ENCODE measurements around the gene ZCCHC8. TPM values are rescaled to one million over a fixed set of nuclear protein-coding genes. Genes with fewer than 3 reads are reported as not detected.
"Not testable (repeated sequence)": the region's sequence is repeated elsewhere in the genome, so short reads cannot be mapped to it uniquely, and the experiment has no call there.

ZCCHC8 gene
- total RNA-seq, 2 experiments from 2014 or later, result 34.7 to 39.1 TPM

DNA sequence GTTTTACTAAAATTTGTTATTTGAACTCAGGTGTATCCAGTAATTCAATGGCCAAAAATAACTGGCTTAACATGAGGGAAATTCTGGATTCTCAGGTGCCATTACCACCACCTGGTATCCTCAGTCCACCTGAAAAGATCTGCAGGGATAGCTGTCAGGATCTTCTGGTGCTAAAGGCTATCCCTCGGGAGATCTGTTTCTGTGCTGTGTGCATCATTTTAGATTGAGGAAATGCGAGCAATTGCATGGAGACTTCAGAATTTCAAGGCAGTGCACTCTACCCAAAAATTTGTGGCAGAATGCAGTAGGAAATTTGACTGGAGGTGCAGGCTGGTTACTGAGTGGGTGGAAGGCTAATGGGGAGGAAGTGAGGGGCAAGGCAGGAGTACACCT, 26.4 kb downstream of the ZCCHC8 start:
- intact Hi-C loops (cut with DNase I, micrococcal nuclease), result no loop called here
- CTCF ChIA-PET, result interaction anchor here (1.1 to 7.3 kb wide), 4 partner anchors 12 to 75 kb away, joined by 3 to 228 read pairs (median 6); no protein-coding TSS in a partner anchor

DNA sequence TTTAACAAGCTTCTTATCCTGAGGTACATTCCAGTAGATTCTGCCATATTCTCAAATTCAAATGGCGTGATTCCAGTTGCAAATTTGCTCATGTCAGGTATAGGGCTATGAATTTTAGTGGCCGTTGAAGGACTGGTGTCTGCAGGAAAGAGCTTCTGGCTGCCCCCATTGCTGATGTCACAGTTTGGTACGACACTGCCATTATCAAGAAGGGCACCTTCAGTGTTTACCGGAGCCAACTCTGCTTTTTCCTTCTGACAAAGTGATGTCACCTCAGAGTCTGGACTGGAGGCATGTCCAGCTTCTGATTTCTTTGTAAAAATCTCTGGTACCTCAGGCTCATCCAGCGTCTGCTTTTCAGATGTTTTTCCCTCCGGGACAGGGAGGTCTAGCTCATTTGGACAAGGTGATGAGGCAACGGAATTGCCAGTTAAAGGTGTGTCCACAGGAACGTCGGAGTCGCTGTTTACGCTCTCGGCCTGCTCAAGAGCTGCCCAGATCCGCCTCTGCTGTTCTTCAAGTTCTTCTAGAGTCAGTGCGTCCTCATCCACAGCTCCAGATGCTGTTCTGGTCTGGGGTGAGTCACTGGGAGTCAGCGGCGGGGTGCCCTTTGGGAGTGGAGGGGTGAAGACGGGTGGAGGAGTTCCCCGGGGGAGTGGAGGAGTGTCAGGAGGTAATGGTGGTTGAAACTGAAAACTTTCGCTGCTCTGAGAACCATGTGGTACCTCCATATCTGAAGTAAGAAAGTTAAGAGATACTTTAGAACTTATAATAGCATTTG, 27.0 kb downstream of the ZCCHC8 start:
- peaks cover 47% of the 10 kb centered on the region for H3K36me3 Mint-ChIP-seq (ENCODE audit: low read depth)
- CTCF ChIA-PET, result interaction anchor here (0.6 to 7.3 kb wide), 10 partner anchors 13 to 217 kb away, joined by 3 to 228 read pairs (median 4); partner anchors contain the start of gene ZCCHC8
- POLR2A ChIA-PET, result interaction anchor here (0.6 to 1.0 kb wide), 5 partner anchors 24 to 77 kb away, joined by 3 to 8 read pairs (median 4); no protein-coding TSS in a partner anchor
- H3K27ac Mint-ChIP-seq, result no peak overlapping the region
- DNase-seq (peak; percentile 79), ATAC-seq (peak; percentile 95)
- H3K9me3 Mint-ChIP-seq (ENCODE audit: low read depth), result no peaks in the 10 kb centered on the region
- H3K4me1 Mint-ChIP-seq, result peaks cover 28% of the 10 kb centered on the region
- no peak overlapping the region for H3K4me3 Mint-ChIP-seq
- intact Hi-C loops (cut with DNase I, micrococcal nuclease), result no loop called here
- no peaks in the 10 kb centered on the region for H3K27me3 Mint-ChIP-seq

More for the DNA sequence above, 26.4 kb downstream of the ZCCHC8 start:
- Mint-ChIP-seq H3K4me1 (peaks cover 28% of the 10 kb centered on the region), H3K27ac (no peak overlapping the region), H3K4me3 (no peak overlapping the region), H3K36me3 (ENCODE audit: low read depth) (peaks cover 50% of the 10 kb centered on the region), H3K27me3 (no peaks in the 10 kb centered on the region), H3K9me3 (ENCODE audit: low read depth) (no peaks in the 10 kb centered on the region)
- POLR2A ChIA-PET, result interaction anchor here (0.6 to 1.0 kb wide), 3 partner anchors 20 to 77 kb away, joined by 3 to 8 read pairs (median 4); no protein-coding TSS in a partner anchor
- DNase-seq (no peak), ATAC-seq (no peak)

DNA sequence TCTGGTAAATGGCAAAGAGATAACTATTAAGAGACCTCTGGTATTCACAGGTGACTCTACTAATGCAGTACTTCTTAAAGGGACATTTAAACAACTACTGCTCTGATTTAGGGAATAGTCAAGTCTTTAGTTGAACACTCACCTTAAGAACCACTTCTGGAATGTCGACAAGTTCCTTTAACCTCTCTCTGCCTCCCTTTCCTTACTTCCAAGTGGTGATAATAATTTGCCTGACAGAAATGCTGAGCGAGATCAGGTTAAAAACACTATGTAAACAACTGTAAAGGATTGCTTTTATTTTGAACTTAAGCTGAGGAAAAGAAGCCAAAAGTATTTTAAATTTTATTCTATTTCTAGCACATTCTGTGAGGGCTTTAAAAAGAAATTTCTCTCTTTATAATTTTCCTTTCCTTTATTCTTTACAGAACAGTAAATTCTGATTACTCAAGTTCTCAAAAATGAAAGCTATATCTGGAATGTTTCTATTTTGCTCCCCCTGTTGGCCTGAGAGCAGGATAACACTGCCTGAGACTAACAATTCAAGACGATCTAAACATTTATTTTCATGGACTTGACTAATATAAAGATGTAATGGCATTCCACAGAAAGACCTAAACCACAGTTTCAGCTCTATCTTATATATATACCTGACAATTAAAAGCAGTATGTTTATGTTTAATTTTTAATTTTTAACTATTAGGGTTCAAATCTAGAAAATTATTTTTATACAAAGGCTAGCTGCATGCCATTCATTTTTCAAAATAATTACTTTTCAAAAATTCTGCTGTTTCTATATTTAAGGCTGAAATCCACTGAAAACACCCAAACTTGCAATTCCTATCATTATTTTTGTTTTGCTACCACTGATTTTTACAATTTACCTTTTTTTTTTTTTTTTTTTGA, 29.2 kb downstream of the ZCCHC8 start:
- CTCF ChIA-PET, result interaction anchor here (0.6 to 7.3 kb wide), 42 partner anchors 9 to 383 kb away, joined by 3 to 228 read pairs (median 5); partner anchors contain the start of genes CLIP1 and ZCCHC8
- no peak overlapping the region for H3K4me3 Mint-ChIP-seq
- H3K27ac Mint-ChIP-seq, result no peak overlapping the region
- peaks cover 28% of the 10 kb centered on the region for H3K4me1 Mint-ChIP-seq
- H3K27me3 Mint-ChIP-seq, result no peaks in the 10 kb centered on the region
- DNase-seq (no peak), ATAC-seq (peak; percentile 40)
- no peaks in the 10 kb centered on the region for H3K9me3 Mint-ChIP-seq (ENCODE audit: low read depth)
- peaks cover 34% of the 10 kb centered on the region for H3K36me3 Mint-ChIP-seq (ENCODE audit: low read depth)
- intact Hi-C loops (cut with DNase I, micrococcal nuclease), result loop anchor here (1.0 kb wide), 4 partner anchors 18 to 135 kb away; partner anchors contain the start of gene CLIP1 (in 1 of the 2)
- POLR2A ChIA-PET, result interaction anchor here (0.5 to 1.2 kb wide), 5 partner anchors 29 to 252 kb away, joined by 3 to 10 read pairs (median 3); partner anchors contain the start of gene ZCCHC8

DNA sequence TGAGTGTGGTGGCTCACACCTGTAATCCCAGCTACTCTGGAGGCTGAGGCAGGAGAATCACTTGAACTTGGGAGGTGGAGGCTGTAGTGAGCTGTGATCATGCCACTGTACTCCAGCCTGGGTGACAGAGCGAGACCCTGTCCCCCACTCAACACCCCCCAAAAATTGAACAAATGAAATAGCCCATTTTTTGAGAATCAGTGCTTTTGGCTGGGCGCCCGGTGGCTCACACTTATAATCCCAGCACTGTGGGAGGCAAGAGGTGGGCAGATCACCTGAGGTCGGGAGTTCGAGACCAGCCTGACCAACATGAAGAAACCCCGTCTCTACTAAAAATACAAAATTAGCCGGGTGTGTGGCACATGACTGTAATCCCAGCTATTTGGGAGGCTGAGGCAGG, 30.2 kb downstream of the ZCCHC8 start:
- POLR2A ChIA-PET, result not testable (repeated sequence)

DNA sequence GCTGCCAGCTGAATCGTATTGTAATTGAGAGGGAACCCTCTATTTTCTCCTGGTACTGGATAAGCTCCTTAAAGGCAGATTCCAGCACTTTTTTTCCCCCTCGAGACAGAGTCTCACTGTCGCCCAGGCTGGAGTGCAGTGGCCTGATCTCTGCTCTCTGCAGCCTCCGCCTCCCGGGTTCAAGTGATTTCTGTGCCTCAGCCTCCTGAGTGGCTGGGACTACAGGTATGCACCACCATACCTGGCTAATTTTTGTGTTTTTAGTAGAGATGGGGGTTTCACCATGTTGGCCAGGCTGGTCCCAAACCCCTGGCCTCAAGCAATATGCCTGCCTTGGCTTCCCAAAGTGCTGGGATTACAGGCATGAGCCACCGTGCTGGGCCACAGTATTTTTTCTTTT, 30.9 kb downstream of the ZCCHC8 start:
- CTCF ChIA-PET, result interaction anchor here (0.6 to 7.3 kb wide), 8 partner anchors 11 to 720 kb away, joined by 3 to 228 read pairs (median 4); no protein-coding TSS in a partner anchor
- POLR2A ChIA-PET, result interaction anchor here (0.6 kb wide), 1 partner anchor 9 kb away, joined by 4 read pairs; no protein-coding TSS in a partner anchor
- DNase-seq; H3K27ac Mint-ChIP-seq; H3K4me3 Mint-ChIP-seq; H3K27me3 Mint-ChIP-seq; intact Hi-C loops (cut with DNase I, micrococcal nuclease); ATAC-seq; H3K9me3 Mint-ChIP-seq (ENCODE audit: low read depth): not testable (repeated sequence)
- Mint-ChIP-seq H3K4me1 (peaks cover 20% of the 10 kb centered on the region), H3K36me3 (ENCODE audit: low read depth) (peaks cover 21% of the 10 kb centered on the region)

More for the DNA sequence above, 30.2 kb downstream of the ZCCHC8 start:
- H3K27ac Mint-ChIP-seq; H3K9me3 Mint-ChIP-seq (ENCODE audit: low read depth); ATAC-seq; intact Hi-C loops (cut with DNase I, micrococcal nuclease); DNase-seq; H3K4me3 Mint-ChIP-seq; H3K27me3 Mint-ChIP-seq: not testable (repeated sequence)
- peaks cover 26% of the 10 kb centered on the region for H3K36me3 Mint-ChIP-seq (ENCODE audit: low read depth)
- H3K4me1 Mint-ChIP-seq, result peaks cover 25% of the 10 kb centered on the region
- CTCF ChIA-PET, result interaction anchor here (0.6 to 7.3 kb wide), 15 partner anchors 8 to 183 kb away, joined by 3 to 228 read pairs (median 6); no protein-coding TSS in a partner anchor

DNA sequence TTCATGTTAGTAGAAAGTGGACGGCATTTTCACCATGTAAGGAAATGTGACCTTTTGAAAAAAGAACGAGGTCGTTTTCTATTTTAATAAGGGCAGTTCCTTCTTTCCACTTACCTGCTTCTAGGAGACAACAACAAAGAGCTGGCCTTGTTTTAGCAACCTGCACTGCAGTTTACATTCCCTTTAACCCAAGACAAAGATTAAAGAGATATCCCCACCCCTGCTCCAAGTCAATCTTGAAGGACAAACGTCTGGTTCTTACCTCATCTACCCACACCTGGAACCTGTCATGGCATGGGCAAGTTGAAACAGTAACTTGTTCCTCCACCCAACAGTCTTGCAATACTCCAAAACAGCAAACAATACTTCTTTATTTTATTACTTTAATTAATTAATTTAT, 32.7 kb downstream of the ZCCHC8 start:
- Mint-ChIP-seq H3K9me3 (ENCODE audit: low read depth) (no peaks in the 10 kb centered on the region), H3K4me1 (peaks cover 7% of the 10 kb centered on the region), H3K27ac (no peak overlapping the region), H3K36me3 (ENCODE audit: low read depth) (peaks cover 6% of the 10 kb centered on the region), H3K27me3 (no peaks in the 10 kb centered on the region), H3K4me3 (no peak overlapping the region)
- ChIA-PET CTCF (interaction anchor here (0.6 to 7.3 kb wide), 2 partner anchors 43 to 68 kb away, joined by 3 to 228 read pairs; no protein-coding TSS in a partner anchor), POLR2A (no interaction called here)
- no peak for DNase-seq
- ATAC-seq, result no peak
- intact Hi-C loops (cut with DNase I, micrococcal nuclease), result no loop called here

DNA sequence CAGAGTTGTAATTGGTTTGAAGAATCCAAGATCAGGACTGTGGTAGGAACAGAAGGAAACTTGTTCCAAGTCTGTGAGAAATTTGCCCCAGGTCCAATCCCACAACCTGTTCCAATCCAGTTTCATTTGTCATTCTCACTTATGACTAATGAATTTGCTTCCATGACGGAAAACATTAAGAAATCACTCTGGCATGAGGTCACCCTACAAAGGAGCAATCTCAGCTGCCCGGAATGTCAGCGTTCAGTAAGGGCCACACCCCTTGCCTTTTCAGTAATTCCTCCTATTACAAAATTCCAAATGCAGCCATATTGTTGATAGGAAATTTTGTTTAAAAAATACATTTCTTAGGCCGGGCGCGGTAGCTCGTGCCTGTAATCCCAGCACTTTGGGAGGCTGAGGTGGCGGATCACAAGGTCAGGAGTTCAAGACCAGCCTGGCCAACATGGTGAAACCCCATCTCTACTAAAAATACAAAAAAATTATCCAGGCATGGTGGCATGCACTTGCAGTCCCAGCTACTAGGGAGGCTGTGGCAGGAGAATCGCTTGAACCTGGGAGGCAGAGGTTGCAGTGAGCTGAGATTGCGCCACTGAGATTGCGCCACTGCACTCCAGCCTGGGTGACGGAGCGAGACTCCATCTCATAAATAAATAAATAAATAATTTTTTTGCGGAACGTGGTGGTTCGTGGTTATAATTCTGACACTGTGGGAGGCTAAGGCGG, 36.3 kb downstream of the ZCCHC8 start:
- H3K4me3 Mint-ChIP-seq; CTCF ChIA-PET; intact Hi-C loops (cut with DNase I, micrococcal nuclease): not testable (repeated sequence)

DNA sequence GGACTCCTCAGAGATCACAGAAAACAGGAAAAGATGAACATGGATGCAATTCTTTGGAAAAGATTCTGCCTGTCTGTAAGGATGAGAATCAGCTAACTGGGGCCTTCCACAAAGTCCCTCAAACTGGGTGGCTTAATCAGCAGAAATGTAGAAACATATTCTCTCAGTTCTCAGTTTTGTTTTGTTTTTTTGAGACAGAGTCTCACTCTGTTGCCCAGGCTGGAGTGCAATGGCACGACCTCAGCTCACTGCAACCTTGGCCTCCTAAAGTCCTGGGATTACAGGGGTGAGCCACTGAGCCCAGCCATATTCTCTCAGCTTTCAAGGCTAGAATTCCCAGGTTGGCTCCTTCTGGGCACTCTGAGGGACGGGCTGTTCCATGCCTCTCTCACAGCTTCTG, 40.1 kb downstream of the ZCCHC8 start:
- ChIA-PET POLR2A (no interaction called here), CTCF (interaction anchor here (0.5 to 2.4 kb wide), 4 partner anchors 11 to 442 kb away, joined by 3 to 8 read pairs (median 4); no protein-coding TSS in a partner anchor)
- no peaks in the 10 kb centered on the region for H3K27me3 Mint-ChIP-seq
- no peak overlapping the region for H3K27ac Mint-ChIP-seq
- ATAC-seq, result no peak
- no peaks in the 10 kb centered on the region for H3K36me3 Mint-ChIP-seq (ENCODE audit: low read depth)
- no peak for DNase-seq
- peaks cover 4% of the 10 kb centered on the region for H3K4me1 Mint-ChIP-seq
- no peak overlapping the region for H3K4me3 Mint-ChIP-seq
- no peaks in the 10 kb centered on the region for H3K9me3 Mint-ChIP-seq (ENCODE audit: low read depth)
- intact Hi-C loops (cut with DNase I, micrococcal nuclease), result no loop called here

More for the DNA sequence above, 36.3 kb downstream of the ZCCHC8 start:
- DNase-seq; H3K36me3 Mint-ChIP-seq (ENCODE audit: low read depth); H3K27me3 Mint-ChIP-seq; H3K4me1 Mint-ChIP-seq; POLR2A ChIA-PET; H3K27ac Mint-ChIP-seq; H3K9me3 Mint-ChIP-seq (ENCODE audit: low read depth); ATAC-seq: not testable (repeated sequence)

DNA sequence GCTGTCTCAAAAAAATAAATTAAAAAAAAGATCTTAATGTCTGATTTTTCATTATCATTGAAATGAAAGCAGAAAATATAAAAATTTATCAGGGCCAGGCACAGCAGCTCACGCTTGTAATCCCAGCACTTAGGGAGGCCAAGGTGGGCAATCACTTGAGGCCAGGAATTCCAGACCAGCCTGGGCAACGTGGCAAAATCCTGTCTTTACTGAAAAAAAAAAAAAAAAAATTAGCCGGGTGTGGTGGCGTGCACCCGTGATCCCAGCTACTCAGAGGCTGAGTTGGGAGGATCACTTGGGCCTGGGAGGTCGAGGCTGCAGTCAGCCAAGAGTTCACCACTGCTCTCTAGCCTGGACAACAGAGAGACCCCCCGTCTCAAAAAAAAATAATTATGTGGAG, 40.7 kb downstream of the ZCCHC8 start:
- no peaks in the 10 kb centered on the region for H3K9me3 Mint-ChIP-seq (ENCODE audit: low read depth)
- no peaks in the 10 kb centered on the region for H3K27me3 Mint-ChIP-seq
- CTCF ChIA-PET, result interaction anchor here (0.7 to 2.4 kb wide), 4 partner anchors 11 to 442 kb away, joined by 3 to 8 read pairs (median 4); no protein-coding TSS in a partner anchor
- peaks cover 4% of the 10 kb centered on the region for H3K4me1 Mint-ChIP-seq
- ATAC-seq (no peak), DNase-seq (no peak)
- H3K27ac Mint-ChIP-seq, result no peak overlapping the region
- intact Hi-C loops (cut with DNase I, micrococcal nuclease), result no loop called here
- no peaks in the 10 kb centered on the region for H3K36me3 Mint-ChIP-seq (ENCODE audit: low read depth)
- H3K4me3 Mint-ChIP-seq, result no peak overlapping the region
- POLR2A ChIA-PET, result no interaction called here

DNA sequence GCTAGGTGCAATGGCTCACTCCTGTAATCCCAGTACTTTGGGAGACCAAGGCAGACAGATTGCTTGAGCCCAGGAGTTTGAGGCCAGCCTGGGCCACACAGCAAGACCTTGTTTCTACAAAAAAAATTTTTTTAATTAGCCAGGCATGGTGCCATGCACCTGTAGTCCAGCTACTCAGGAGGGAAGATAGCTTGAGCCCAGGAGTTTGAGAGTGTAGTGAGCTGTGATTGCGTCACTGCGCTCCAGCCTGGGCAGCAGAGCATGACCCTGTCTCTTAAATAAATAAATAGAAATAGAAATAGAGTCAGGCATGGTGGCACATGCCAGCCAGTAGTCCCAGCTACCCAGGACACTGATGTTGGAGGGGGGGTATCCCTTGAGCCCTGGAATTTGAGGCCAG, 41.5 kb downstream of the ZCCHC8 start:
- Mint-ChIP-seq H3K9me3 (ENCODE audit: low read depth) (no peaks in the 10 kb centered on the region), H3K4me1 (peaks cover 5% of the 10 kb centered on the region), H3K27me3 (no peaks in the 10 kb centered on the region), H3K4me3 (no peak overlapping the region), H3K27ac (no peak overlapping the region), H3K36me3 (ENCODE audit: low read depth) (no peaks in the 10 kb centered on the region)
- ChIA-PET CTCF (interaction anchor here (0.7 to 2.3 kb wide), 2 partner anchors 12 to 100 kb away, joined by 3 to 15 read pairs; no protein-coding TSS in a partner anchor), POLR2A (no interaction called here)
- no peak for ATAC-seq
- no peak for DNase-seq
- intact Hi-C loops (cut with DNase I, micrococcal nuclease), result no loop called here
